Measurements from ENCODE around the gene ACSL1. TPM values are rescaled to one million over a fixed set of nuclear protein-coding genes. Genes with fewer than 3 reads are reported as not detected.
A peak's percentile ranks its signal among the peaks of the same experiment; 100 is the strongest.

Gene ACSL1
- total and polyA plus RNA-seq, 9 of the 15 experiments (the other 6 are each of a cell fraction or from before 2014, with no cell fraction given) = 6.7 to 24.1 (median 15.0) TPM

GRCh38 chr4:184825896-184826690 is at the start of gene ACSL1 (continued):
- TF ChIP-seq ARID4B (CRISPR knock-in tag; IDR thresholded peaks at IDR 0.05) (no peak), SMAD4 (CRISPR knock-in tag; conservative IDR thresholded peaks at IDR 0.05) (peak; percentile 58), JUNB (CRISPR knock-in tag; conservative IDR thresholded peaks at IDR 0.05) (no peak), BRD4 (IDR thresholded peaks at IDR 0.05) (no peak), SP2 (IDR thresholded peaks at IDR 0.05; ENCODE audit: extremely low read depth, low read depth, low read length, poor library complexity, severe bottlenecking) (no peak), ZSCAN32 (CRISPR knock-in tag; IDR thresholded peaks at IDR 0.05) (no peak), ZNF584 (CRISPR knock-in tag; IDR thresholded peaks at IDR 0.05; ENCODE audit: low read depth) (no peak), GTF2B (IDR thresholded peaks at IDR 0.05; ENCODE audit: extremely low read depth, insufficient read length) (no peak), CCNT2 (IDR thresholded peaks at IDR 0.05; ENCODE audit: borderline replicate concordance, extremely low read depth, insufficient read length, low read depth, low read length) (peak; percentile 46), THRA (IDR thresholded peaks at IDR 0.05) (no peak), ZSCAN29 (IDR thresholded peaks at IDR 0.05) (no peak), SRSF7 (optimal IDR thresholded peaks at IDR 0.05; ENCODE audit: low read depth, low read length) (no peak), ARID2 (IDR thresholded peaks at IDR 0.05) (no peak), SPI1 (IDR thresholded peaks at IDR 0.05; ENCODE audit: borderline replicate concordance, low read depth, low read length) (no peak), ZNF696 (CRISPR knock-in tag; conservative IDR thresholded peaks at IDR 0.05) (no peak), ZBTB2 (IDR thresholded peaks at IDR 0.05) (no peak), ZNF583 (CRISPR knock-in tag; IDR thresholded peaks at IDR 0.05) (0 out of 2 replicates have a peak, but pooled peaks have one; percentile 19), ZKSCAN1 (IDR thresholded peaks at IDR 0.05; ENCODE audit: low read depth, low read length) (no peak), TEAD1 (CRISPR knock-in tag; IDR thresholded peaks at IDR 0.05) (no peak), CHD2 (IDR thresholded peaks at IDR 0.05; ENCODE audit: low read depth, low read length) (no peak)

Data from K562 (cell line).